Retinal pigment epithelial cell (primary cell): ENCODE data around the gene ZNF462.
"Not testable (repeated sequence)": the region's sequence is repeated elsewhere in the genome, so short reads cannot be mapped to it uniquely, and the experiment has no call there.

Source experiments
- DNase-seq: peaks from one replicate; pipeline ENCODE4 v3.0.0-alpha.2; 2010; ENCODE audit warnings: low read depth
- H3K4me3 ChIP-seq: 2 replicates; pipeline ENCODE4 v1.5.1; 2011; ENCODE audit warnings: mild to moderate bottlenecking, low read length, control low read depth, moderate library complexity
- TF ChIP-seq, protein P1 (sequence below): conservative IDR thresholded peaks from 2 replicates; pipeline ENCODE4 v1.5.1; 2011; ENCODE audit warnings: low read depth, low read length, control low read depth, inconsistent platforms

The ZNF462 gene

DNA sequence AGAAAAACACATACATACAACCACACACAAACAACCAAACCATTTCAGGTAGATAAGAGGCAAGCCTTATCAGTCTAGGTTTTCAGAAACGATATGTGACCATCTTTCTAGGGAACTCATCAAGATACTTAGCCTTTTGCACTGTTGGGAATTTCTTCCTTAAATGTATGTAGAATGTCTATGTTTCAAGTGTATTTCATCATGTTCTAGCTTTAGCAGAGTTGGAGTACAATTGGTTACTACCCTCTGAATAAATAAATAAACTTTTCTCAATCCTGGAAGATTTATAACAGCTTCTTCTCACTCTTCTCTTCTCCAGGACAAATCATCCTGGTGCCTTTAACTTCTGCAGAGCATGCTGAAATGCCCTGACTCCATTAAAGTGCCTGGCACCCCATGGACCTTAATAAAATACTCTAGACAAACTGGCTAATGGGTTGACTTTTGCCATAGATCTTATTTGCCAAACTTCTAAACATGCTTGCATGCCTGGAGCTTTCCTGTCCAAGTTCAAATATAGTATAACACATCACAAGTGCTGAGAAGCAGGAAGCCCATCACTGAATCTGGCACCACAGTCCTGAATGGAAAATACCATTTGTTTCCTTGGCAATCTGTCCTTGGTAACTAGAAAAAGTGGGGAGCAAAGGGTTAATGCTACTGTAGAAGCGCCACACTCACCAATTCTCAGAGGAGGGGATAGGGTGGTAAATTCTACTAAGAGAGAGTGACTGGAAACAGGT, 33.1 kb upstream of the ZNF462 start:
- H3K4me3 ChIP-seq, result no peak overlapping the region
- TF ChIP-seq, protein P1, sequence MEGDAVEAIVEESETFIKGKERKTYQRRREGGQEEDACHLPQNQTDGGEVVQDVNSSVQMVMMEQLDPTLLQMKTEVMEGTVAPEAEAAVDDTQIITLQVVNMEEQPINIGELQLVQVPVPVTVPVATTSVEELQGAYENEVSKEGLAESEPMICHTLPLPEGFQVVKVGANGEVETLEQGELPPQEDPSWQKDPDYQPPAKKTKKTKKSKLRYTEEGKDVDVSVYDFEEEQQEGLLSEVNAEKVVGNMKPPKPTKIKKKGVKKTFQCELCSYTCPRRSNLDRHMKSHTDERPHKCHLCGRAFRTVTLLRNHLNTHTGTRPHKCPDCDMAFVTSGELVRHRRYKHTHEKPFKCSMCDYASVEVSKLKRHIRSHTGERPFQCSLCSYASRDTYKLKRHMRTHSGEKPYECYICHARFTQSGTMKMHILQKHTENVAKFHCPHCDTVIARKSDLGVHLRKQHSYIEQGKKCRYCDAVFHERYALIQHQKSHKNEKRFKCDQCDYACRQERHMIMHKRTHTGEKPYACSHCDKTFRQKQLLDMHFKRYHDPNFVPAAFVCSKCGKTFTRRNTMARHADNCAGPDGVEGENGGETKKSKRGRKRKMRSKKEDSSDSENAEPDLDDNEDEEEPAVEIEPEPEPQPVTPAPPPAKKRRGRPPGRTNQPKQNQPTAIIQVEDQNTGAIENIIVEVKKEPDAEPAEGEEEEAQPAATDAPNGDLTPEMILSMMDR, result no peak
- DNase-seq, result no peak

DNA sequence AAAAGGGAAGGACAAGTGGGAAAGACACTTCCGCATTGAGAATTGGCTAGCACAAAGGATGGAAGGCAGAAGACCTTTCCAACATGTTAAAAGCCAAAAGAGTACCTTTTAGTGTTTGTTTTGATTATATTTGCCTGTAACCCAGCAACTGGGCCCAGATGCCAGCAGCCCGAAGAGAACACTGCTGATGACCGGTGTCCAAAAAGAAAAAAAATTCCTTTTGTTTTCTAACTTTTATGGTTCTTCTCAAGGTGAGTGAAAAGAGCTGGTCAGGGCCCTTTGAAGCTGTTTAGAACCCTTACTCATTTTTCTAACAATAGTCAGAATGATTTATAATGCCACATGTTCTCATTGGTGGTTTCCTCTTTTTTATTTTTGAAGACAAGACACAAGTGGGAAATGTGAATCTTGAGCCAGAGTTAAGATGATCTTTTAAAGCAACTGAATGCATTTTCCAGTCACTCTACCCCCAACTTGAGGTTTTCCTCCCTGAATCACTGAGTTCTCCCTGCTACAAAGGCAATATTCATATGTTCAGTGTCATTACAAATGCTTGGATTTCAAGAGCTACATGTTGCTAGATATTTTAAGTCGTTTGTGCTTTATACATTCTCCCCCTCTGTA, 32.3 kb upstream of the ZNF462 start:
- no peak for DNase-seq
- TF ChIP-seq, protein P1, result no peak
- H3K4me3 ChIP-seq, result no peak overlapping the region

DNA sequence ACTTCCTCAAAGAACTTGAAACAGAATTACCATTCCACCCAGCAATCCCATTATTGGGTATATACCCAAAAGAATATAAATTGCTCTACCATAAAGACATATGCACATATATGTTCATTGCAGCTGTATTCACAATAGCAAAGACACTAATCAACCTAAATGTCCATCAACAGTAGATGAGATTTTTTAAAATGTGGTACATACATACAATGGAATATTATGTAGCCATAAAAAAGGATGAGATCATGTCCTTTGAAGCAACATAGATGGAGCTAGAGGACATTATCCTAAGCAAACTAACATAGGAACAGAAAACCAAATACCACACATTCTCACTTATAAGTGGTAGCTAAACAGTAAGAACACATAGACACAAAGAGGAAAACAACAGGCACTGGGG, 28.1 kb upstream of the ZNF462 start:
- H3K4me3 ChIP-seq, result no peak overlapping the region
- TF ChIP-seq, protein P1, result no peak
- DNase-seq, result no peak

DNA sequence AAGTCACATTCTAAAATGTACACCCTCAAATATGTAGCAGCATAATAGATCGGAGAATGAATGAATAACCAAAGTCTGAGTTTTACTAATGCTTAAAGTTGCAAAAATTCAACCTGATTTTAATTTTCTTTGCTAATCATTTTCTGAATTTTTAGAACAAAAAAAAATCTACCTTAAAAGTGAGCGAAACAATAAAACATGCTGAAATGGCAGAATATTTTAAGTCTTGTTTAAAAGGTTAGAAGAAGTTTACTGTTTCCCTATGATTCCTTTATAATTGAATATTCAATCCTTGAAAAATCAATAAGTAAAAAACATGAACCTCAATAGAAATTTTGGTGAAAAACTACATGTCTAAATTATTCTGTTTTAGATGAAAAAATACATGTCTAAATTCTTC, 27.1 kb upstream of the ZNF462 start:
- DNase-seq, result no peak
- no peak overlapping the region for H3K4me3 ChIP-seq
- TF ChIP-seq, protein P1, result no peak

DNA sequence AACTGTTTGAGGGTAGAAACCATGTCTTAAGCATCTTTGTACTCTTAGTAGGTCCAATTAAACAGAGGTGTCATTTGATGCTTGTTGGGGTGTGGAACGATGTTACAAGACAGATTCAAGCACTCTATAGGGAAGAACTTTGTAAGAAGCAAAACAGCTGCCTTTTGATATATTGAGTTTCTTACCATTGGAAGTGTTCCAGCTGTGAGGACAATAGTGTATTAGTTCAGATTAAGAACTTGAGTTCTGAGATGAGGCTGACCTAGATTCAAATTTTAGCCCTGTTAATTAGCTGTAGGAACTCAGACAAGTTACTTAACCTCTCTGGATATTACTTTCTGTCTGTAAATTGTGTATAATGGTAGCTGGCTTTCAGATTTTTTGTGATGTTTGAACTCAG, 19.6 kb upstream of the ZNF462 start:
- no peak for DNase-seq
- no peak overlapping the region for H3K4me3 ChIP-seq
- TF ChIP-seq, protein P1, result no peak

DNA sequence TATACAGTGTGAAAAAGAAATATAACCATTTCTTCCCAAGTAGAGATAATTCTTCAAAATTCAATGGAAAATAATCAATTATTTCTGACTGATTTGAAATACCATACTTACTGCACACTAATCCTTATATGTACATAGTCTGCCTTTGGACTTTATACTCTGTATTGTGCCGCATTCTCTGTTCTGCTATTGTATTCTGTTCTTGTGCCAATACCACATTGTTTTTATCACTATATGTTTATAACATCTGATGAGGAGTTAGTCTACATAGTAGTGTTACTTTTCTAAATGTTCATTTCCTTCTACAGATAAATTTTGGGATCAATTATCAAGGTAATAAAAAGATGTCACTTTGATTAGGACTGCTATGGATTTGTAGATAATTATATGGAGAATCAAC, 16.7 kb upstream of the ZNF462 start:
- H3K4me3 ChIP-seq, result no peak overlapping the region
- TF ChIP-seq, protein P1, result no peak
- DNase-seq, result no peak

DNA sequence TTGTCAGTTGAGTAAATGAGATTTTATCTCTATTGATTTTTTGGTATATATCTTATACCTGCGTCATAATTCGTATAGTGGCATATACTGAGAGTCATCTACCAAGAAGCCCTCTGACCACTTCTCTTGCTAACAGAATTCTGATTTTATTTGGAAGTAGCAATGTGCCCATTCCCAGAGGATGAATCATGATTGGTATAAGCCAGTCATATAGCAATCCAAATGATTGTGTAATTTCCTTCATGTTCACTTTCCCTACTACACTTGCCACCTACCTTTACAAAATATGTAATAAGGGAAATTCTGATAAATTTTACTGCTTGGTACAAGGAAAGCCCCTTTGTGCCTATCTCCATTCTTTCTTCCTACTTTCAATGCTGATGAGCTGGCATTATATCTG, 16.1 kb upstream of the ZNF462 start:
- no peak for DNase-seq
- TF ChIP-seq, protein P1, result no peak
- no peak overlapping the region for H3K4me3 ChIP-seq

DNA sequence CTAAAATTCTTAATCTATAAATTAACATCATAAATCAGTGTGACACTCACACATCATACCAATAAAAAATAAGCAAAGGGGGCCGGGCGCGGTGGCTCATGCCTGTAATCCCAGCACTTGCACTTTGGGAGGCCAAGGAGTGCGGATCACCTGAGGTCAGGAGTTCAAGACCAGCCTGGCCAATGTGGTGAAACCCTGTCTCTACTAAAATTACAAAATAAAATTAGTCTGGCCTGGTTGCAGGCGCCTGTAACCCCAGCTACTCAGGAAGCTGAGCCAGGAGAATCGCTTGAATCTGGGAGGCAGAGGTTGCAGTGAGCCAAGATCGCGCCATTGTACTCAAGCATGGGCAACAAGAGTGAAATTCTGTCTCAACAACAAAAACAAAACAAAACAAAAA, 11.3 kb upstream of the ZNF462 start:
- H3K4me3 ChIP-seq, DNase-seq: not testable (repeated sequence)
